Mesendoderm (in vitro differentiated cells): ENCODE results near the gene UNC5B.
A peak's percentile ranks its signal among the peaks of the same experiment; 100 is the strongest.
"Not testable (repeated sequence)": the region's sequence is repeated elsewhere in the genome, so short reads cannot be mapped to it uniquely, and the experiment has no call there.

Experiments used
- DNase-seq: peaks from one replicate; pipeline ENCODE4 v3.0.0; 2013
- H2AK5ac ChIP-seq: 2 replicates; pipeline ENCODE4 v1.6.1; 2013; ENCODE audit warnings: low read length, inconsistent platforms
- H2BK120ac ChIP-seq: 2 replicates; pipeline ENCODE4 v1.6.1; 2013; ENCODE audit warnings: low read depth, mild to moderate bottlenecking, low read length, moderate library complexity, mixed read lengths
- H2BK15ac ChIP-seq: replicated peaks from 2 replicates; pipeline ENCODE4 v1.6.1; 2013; ENCODE audit warnings: low read depth, mild to moderate bottlenecking, moderate library complexity
- H2BK5ac ChIP-seq: 2 replicates; pipeline ENCODE4 v1.6.1; 2013; ENCODE audit warnings: low read length, inconsistent platforms
- H3K18ac ChIP-seq: 2 replicates; pipeline ENCODE4 v1.6.1; 2013; ENCODE audit warnings: mild to moderate bottlenecking, low read length, mixed read lengths
- H3K23ac ChIP-seq: one replicate; pipeline ENCODE4 v1.6.1; 2013; ENCODE audit warnings: low read length
- H3K27ac ChIP-seq: 2 replicates; pipeline ENCODE4 v1.5.1; 2013; ENCODE audit warnings: low read depth, mild to moderate bottlenecking, inconsistent platforms, low read length, moderate library complexity
- H3K27me3 ChIP-seq: 2 replicates; pipeline ENCODE4 v1.6.1; 2013; ENCODE audit warnings: low read length, control low read depth, mild to moderate bottlenecking, inconsistent platforms; ENCODE audit not compliant: insufficient read depth, poor library complexity
- H3K36me3 ChIP-seq: 2 replicates; pipeline ENCODE4 v1.6.1; 2013; ENCODE audit warnings: low read length, inconsistent platforms; ENCODE audit not compliant: control insufficient read depth, insufficient read depth
- H3K4ac ChIP-seq: one replicate; pipeline ENCODE4 v1.6.1; 2013; ENCODE audit warnings: low read depth, mild to moderate bottlenecking, low read length, moderate library complexity
- H3K4me1 ChIP-seq: 2 replicates; pipeline ENCODE4 v1.6.1; 2013; ENCODE audit warnings: low read depth, low read length, inconsistent platforms; ENCODE audit not compliant: control insufficient read depth
- H3K4me2 ChIP-seq: 2 replicates; pipeline ENCODE4 v1.6.1; 2013; ENCODE audit warnings: low read length
- H3K4me3 ChIP-seq: 2 replicates; pipeline ENCODE4 v1.5.1; 2013; ENCODE audit warnings: mild to moderate bottlenecking, low read length
- H3K56ac ChIP-seq: one replicate; pipeline ENCODE4 v1.6.1; 2013; ENCODE audit warnings: low read length
- H3K79me1 ChIP-seq: 2 replicates; pipeline ENCODE4 v1.6.1; 2013; ENCODE audit warnings: low read length, inconsistent platforms
- H3K79me2 ChIP-seq: 2 replicates; pipeline ENCODE4 v1.6.1; 2013; ENCODE audit warnings: mild to moderate bottlenecking, low read length; ENCODE audit not compliant: control insufficient read depth, insufficient read depth
- H3K9ac ChIP-seq: 2 replicates; pipeline ENCODE4 v1.6.1; 2013; ENCODE audit warnings: low read length, inconsistent platforms
- H4K5ac ChIP-seq: one replicate; pipeline ENCODE4 v1.6.1; 2013; ENCODE audit warnings: low read length
- H4K8ac ChIP-seq: one replicate; pipeline ENCODE4 v1.6.1; 2013; ENCODE audit warnings: low read depth, mild to moderate bottlenecking, control low read depth, low read length, moderate library complexity
- WGBS: extraction: QIAGEN DNeasy Blood & Tissue Kit; methylation state at CpG from one replicate; pipeline ENCODE4 v1.1.7; 2013; ENCODE audit warnings: low lambda C conversion rate, missing lambda C conversion rate; ENCODE audit not compliant: insufficient coverage; ENCODE audit errors: extremely low coverage; 5-methylcytosine and 5-hydroxymethylcytosine counted together

UNC5B gene

DNA sequence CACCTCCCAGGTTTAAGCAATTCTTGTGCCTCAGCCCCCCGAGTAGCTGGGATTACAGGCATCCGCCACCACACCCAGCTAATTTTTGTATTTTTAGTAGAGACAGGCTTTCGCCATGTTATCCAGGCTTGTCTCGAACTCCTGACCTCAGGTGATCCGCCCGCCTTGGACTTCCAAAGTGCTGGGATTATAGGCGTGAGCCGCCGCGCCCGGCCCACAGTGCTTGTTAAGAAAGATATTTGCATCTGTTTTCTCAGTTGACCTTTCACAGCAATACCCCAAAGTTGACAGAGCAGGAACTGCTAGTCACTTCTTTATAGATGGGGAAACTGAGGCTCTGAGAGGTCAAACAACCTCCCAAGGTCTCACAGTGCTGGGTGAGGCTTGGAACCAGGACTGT lies 60.6 kb downstream of the UNC5B start:
- not testable (repeated sequence) for H3K23ac ChIP-seq, H3K18ac ChIP-seq, H2BK120ac ChIP-seq, DNase-seq, H3K56ac ChIP-seq, H3K4ac ChIP-seq, H3K4me2 ChIP-seq, H4K5ac ChIP-seq, H2BK15ac ChIP-seq, H3K4me3 ChIP-seq, H3K27me3 ChIP-seq, H3K79me1 ChIP-seq, H4K8ac ChIP-seq, H3K9ac ChIP-seq, H3K79me2 ChIP-seq, H2BK5ac ChIP-seq, H3K27ac ChIP-seq, H3K36me3 ChIP-seq, H3K4me1 ChIP-seq, H2AK5ac ChIP-seq
- no CpG with 5 or more reads among the region's 11 CpGs for WGBS

DNA sequence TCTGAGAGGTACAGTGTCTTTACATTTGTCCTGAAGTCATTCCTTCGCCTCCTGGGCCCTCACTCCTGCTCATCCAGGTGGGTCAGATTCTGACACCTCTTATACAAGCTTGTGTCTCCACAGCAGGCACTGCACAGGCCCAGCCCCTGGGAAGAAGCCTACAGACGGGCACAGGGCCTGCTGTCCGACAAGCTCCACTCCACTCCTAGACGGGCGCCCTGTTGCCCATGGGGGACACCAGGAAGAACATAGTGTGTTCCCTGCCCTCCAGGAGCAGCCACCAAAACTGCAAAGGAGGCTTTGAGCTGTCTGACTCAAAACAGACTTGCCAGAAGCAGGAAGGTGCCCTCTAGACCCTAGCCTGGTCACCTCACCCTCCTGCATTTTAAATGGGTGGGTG lies 61.1 kb downstream of the UNC5B start:
- no peaks in the 10 kb centered on the region for H3K27me3 ChIP-seq
- H3K4me2 ChIP-seq: no peak overlapping the region
- H3K27ac ChIP-seq: no peak overlapping the region
- DNase-seq: no peak
- H2BK120ac ChIP-seq: no peak overlapping the region
- H3K18ac ChIP-seq: no peak overlapping the region
- H3K79me2 ChIP-seq: peaks cover 3% of the 10 kb centered on the region
- H3K4me1 ChIP-seq: peaks cover 13% of the 10 kb centered on the region
- no peaks in the 10 kb centered on the region for H3K36me3 ChIP-seq
- no peak overlapping the region for H3K4ac ChIP-seq
- no peak overlapping the region for H2AK5ac ChIP-seq
- no peak overlapping the region for H3K56ac ChIP-seq
- H4K5ac ChIP-seq: no peak overlapping the region
- no peak overlapping the region for H4K8ac ChIP-seq
- peaks cover 5% of the 10 kb centered on the region for H3K79me1 ChIP-seq
- no peak overlapping the region for H2BK15ac ChIP-seq
- no peak overlapping the region for H3K9ac ChIP-seq
- no peak overlapping the region for H2BK5ac ChIP-seq
- no peak overlapping the region for H3K4me3 ChIP-seq
- no CpG with 5 or more reads among the region's 5 CpGs for WGBS
- no peak overlapping the region for H3K23ac ChIP-seq

DNA sequence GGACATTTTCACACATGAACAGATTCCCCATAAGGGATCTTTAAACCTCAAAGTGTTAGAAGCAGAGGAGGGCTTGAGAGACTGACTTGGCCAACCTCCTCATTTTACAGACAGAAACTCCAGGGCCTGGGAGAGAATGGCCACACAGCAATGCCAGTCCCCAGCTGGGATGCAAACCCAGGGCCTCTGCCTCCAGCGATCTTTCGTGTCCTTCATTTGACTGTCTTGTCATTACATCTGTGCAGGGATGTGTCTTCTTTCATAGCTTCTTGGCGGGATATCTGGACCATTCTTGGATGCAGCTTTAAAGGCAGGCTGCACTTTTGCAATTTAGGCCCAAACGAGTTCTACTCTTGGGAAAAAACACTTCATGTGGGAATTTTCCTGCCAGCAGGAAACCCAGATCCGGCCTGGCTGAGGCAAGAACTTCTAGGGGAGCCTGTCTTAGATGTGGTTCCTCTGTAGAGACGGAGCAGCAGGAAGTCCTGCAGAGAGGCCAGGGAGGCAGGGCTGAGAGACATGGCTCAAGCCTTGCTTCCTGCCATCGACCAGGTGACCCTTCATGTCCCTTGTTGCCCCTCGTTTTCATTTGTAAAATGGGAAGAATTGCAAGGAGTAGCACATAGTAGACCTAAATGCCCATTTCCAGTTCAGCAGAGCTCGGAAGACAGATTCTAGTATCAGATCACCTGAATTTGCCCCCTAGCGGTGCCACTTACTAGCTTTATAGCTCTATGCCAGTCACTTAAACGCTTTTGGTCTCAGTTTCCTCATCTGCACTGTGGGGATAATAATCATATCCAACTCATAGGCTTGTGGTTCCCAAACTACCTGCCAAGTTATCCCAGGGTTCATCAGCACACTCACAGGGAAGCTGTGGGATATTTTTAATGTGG lies 62.8 kb downstream of the UNC5B start:
- H3K27me3 ChIP-seq: no peaks in the 10 kb centered on the region
- H3K56ac ChIP-seq: no peak overlapping the region
- peaks cover 3% of the 10 kb centered on the region for H3K79me2 ChIP-seq
- no CpG with 5 or more reads among the region's 11 CpGs for WGBS
- peaks cover 16% of the 10 kb centered on the region for H3K4me1 ChIP-seq
- no peak overlapping the region for H2BK15ac ChIP-seq
- H3K27ac ChIP-seq: peak overlapping the region; percentile 58
- H4K5ac ChIP-seq: no peak overlapping the region
- H2BK5ac ChIP-seq: no peak overlapping the region
- H3K36me3 ChIP-seq: no peaks in the 10 kb centered on the region
- H3K4ac ChIP-seq: no peak overlapping the region
- DNase-seq: no peak
- no peak overlapping the region for H3K4me2 ChIP-seq
- H2AK5ac ChIP-seq: no peak overlapping the region
- H3K23ac ChIP-seq: no peak overlapping the region
- no peak overlapping the region for H3K4me3 ChIP-seq
- H3K18ac ChIP-seq: no peak overlapping the region
- H2BK120ac ChIP-seq: no peak overlapping the region
- peaks cover 5% of the 10 kb centered on the region for H3K79me1 ChIP-seq
- H3K9ac ChIP-seq: no peak overlapping the region
- no peak overlapping the region for H4K8ac ChIP-seq

DNA sequence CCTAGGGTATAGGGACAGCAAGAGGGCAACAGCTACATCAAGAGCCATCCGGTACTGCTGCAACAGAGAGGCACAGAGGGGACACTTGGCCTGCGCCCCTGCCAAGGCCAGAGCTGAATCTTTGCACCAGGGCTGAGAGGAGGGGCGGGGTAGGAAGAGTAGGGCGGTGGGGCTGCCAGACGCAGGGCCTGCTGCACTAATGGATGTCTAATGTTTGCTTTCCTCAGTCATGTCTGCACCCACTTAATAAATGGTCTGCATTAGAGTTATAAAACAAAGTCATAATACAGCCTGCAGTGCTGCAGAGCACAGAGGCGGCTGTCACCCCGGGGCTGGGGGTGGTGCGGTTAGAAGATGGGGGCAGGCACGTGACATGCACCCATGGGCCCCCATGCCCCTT lies 64.5 kb downstream of the UNC5B start:
- no peak overlapping the region for H3K9ac ChIP-seq
- H3K4me2 ChIP-seq: no peak overlapping the region
- no peak overlapping the region for H4K8ac ChIP-seq
- no peak overlapping the region for H3K23ac ChIP-seq
- H3K4me3 ChIP-seq: no peak overlapping the region
- H3K79me1 ChIP-seq: no peaks in the 10 kb centered on the region
- peaks cover 13% of the 10 kb centered on the region for H3K4me1 ChIP-seq
- H3K36me3 ChIP-seq: no peaks in the 10 kb centered on the region
- no CpG with 5 or more reads among the region's 9 CpGs for WGBS
- no peak overlapping the region for H2BK5ac ChIP-seq
- no peak overlapping the region for H3K18ac ChIP-seq
- DNase-seq: no peak
- H3K4ac ChIP-seq: no peak overlapping the region
- H2BK15ac ChIP-seq: no peak overlapping the region
- no peak overlapping the region for H2AK5ac ChIP-seq
- H3K27me3 ChIP-seq: no peaks in the 10 kb centered on the region
- H3K56ac ChIP-seq: peak overlapping the region; percentile 7
- H4K5ac ChIP-seq: no peak overlapping the region
- H3K27ac ChIP-seq: no peak overlapping the region
- H3K79me2 ChIP-seq: no peaks in the 10 kb centered on the region
- no peak overlapping the region for H2BK120ac ChIP-seq

DNA sequence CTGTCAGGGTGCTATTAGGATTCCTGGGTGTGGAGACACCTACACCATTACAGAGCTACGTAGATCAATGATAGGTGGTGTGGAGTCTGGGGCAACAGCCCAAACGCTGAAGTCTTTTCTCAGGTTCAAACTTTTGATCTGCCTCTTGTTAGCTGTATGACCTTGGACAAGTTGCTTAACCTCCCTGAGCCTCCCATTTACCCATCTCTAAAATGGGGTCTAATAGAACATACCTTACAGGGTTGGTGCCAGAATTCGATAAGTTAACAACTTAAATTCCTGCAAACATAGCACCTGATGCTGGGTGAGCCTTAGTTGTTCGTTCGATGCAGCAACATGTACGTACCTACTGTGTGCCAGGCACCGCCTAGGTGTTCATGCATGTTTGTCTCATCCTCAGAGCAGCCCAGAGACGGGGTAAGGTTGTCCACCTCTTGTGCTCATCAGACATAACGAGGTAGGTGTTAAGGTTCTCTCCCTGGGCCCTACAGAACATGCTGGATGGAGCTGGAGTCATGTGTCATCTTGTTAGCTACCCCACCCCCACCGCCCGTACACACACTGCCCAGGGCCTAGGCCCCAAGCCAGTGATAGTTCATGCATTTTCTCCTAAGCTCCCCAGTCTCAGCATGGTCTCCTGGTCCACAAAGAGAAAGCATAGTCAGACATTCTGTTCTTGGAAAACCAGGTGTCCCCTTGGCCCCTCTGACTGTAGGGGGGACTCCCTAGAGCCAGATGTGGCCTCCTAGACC lies 65.7 kb downstream of the UNC5B start:
- Histone ChIP-seq H4K5ac (no peak overlapping the region), H3K9ac (no peak overlapping the region), H3K79me1 (no peaks in the 10 kb centered on the region), H2AK5ac (no peak overlapping the region), H3K27ac (no peak overlapping the region), H2BK5ac (no peak overlapping the region), H3K23ac (no peak overlapping the region), H3K18ac (peak overlapping the region; percentile 0), H3K4ac (no peak overlapping the region), H4K8ac (no peak overlapping the region), H3K4me1 (peaks cover 13% of the 10 kb centered on the region), H3K56ac (peak overlapping the region; percentile 44), H3K4me3 (no peak overlapping the region), H2BK120ac (no peak overlapping the region), H3K79me2 (no peaks in the 10 kb centered on the region), H2BK15ac (no peak overlapping the region), H3K4me2 (no peak overlapping the region), H3K36me3 (no peaks in the 10 kb centered on the region), H3K27me3 (no peaks in the 10 kb centered on the region)
- WGBS: no CpG with 5 or more reads among the region's 11 CpGs
- no peak for DNase-seq
